Cardiac septum (tissue), 1 donor: ENCODE results near the gene BRSK2. TPM values are rescaled to one million over a fixed set of nuclear protein-coding genes. Genes with fewer than 3 reads are reported as not detected.
"Not testable (repeated sequence)": the region's sequence is repeated elsewhere in the genome, so short reads cannot be mapped to it uniquely, and the experiment has no call there.

Experiments used
- DNase-seq: peaks from one replicate; pipeline ENCODE4 v3.0.0-alpha.2; 2020; ENCODE audit warnings: low spot score
- intact Hi-C: fragments of 100-400 bp; cut with DNase I; formaldehyde crosslinking; loops from one replicate; pipeline ENCODE4 v1.14.0; 2022
- total RNA-seq: library from RNA; stranded (reverse); fragmentation: NEBNext Ultra II Directional; extraction: Animal tissue kit (Norgen Biotek cat#: 25700); gene quantifications from one replicate; pipeline ENCODE4 v1.2.1, GENCODE V29; 2021
- donor health status: DM: no; HTN: no; CAD: no.

The BRSK2 gene
- total RNA-seq, 1 donor from 2014 or later, result 0.16 TPM

DNA sequence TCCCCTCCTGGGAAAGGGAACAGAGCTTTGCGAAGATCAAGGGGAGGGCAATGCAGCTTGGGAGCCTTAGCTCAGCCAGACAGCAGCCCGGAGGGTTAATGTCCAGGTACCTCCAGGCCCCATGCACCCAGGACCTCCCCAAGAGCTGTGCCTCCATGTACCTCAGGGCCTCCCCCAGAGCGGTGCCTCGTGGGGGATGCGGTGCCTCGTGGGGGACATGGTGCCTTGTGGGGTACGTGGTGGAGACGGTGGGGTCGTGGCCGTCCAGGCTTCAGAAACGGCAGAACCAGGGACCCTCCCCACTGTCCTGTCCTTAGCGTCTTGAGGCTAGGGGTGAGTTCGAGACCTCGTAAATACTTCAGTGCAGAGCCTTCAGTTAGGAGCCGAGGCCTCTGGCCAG, 33.2 kb downstream of the BRSK2 start:
- intact Hi-C loops, result no loop called here

GRCh38 chr11:1423406-1423805, 33.7 kb downstream of the BRSK2 start:
- intact Hi-C loops, DNase-seq: not testable (repeated sequence)

More for the DNA sequence above, 33.2 kb downstream of the BRSK2 start:
- DNase-seq, result no peak

DNA sequence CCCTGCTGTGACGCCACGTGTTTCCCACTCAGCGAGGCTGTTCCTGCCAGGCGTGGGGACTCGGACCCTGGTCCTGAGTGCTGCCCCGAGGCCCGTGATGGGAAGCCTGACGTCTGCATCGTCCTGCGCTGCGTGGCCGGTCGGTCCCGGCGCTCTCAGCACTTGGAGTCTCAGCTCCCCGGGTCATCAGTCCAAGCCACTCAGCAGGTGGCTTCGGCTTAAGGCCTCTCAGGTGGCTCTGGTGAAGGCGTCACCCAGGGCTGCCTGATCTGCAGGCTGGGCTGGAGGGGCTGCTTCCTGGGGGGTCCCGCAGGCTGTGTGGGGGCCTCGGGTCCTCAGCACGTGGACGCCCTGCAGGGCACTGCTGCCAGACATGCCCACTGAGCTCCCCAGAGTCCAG, 35.3 kb downstream of the BRSK2 start:
- no peak for DNase-seq
- intact Hi-C loops, result no loop called here

DNA sequence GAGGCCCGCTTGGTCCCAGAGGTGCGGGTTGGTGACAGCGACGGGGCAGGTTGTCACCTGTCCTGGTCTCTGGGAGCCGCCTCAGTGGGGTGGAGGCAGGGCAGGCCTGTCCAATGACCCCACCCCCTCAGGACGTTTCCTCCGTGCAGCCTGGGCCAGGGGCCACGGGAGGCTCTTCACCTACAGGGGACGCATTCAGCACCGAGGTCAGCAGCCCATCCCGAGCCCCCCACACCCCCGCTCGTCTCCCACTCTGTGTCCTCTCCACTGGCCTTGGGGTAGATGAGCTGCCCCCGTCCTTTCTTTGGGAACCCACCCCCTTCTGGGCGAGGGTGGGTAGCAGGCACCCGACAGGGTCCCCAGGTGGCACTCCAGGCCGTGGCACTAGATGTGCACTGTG, 35.7 kb downstream of the BRSK2 start:
- intact Hi-C loops, result no loop called here
- DNase-seq, result no peak

DNA sequence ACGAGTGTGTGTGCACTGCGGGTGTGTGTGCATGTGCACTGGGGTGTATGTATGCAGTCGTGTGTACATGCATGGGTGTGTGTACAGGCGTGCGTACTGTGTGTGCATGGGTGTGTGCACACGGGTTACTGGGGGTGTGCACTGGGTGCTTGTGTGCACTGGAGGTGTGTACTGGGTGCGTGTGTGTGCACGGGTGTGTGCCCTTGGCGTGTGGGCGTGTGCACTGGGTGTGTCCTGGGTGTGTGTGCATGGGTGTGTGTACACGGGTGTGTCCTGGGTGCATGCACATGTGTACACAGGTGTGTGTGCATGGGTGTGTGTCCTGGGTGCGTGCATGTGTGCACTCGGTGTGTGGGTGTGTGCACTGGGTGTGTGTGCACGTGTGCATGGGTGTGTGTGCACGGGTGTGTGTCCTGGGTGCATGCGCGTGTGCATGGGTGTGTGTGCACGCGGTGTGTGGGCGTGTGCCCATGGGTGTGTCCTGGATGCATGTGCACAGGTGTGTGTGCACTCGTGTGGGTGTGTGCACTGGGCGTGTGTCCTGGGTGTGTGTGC, 39.1 kb downstream of the BRSK2 start:
- no peak for DNase-seq
- intact Hi-C loops, result no loop called here

DNA sequence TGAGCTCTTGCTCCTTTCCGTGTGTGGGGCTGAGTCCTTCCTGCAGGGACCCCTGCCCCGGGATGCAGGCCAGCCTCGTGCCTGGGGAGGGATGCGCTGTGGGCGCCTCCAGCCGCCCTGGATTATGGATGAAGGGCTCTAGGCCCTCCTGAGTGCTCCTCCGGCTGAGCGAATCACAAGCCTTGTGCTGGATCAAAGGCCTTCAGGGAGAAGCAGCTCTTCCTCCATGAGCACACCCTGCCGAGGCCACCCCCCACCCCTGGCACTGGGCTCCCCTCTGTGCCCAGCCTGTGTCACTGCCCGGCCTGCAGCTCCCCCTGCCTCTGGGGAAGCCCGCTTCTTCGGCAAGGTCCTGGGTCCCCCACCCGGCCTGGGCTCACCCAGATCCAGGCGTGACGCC, 43.8 kb downstream of the BRSK2 start:
- intact Hi-C loops, result no loop called here

GRCh38 chr11:1433977-1434640, 44.4 kb downstream of the BRSK2 start:
- intact Hi-C loops, result no loop called here
- DNase-seq, result no peak

More for the DNA sequence above, 43.8 kb downstream of the BRSK2 start:
- no peak for DNase-seq

GRCh38 chr11:1435479-1435819, 45.7 kb downstream of the BRSK2 start:
- not testable (repeated sequence) for DNase-seq
- intact Hi-C loops, result loop anchor here (5.0 kb wide), 1 partner anchor 52 kb away; the partner anchor contains the start of gene MOB2

DNA sequence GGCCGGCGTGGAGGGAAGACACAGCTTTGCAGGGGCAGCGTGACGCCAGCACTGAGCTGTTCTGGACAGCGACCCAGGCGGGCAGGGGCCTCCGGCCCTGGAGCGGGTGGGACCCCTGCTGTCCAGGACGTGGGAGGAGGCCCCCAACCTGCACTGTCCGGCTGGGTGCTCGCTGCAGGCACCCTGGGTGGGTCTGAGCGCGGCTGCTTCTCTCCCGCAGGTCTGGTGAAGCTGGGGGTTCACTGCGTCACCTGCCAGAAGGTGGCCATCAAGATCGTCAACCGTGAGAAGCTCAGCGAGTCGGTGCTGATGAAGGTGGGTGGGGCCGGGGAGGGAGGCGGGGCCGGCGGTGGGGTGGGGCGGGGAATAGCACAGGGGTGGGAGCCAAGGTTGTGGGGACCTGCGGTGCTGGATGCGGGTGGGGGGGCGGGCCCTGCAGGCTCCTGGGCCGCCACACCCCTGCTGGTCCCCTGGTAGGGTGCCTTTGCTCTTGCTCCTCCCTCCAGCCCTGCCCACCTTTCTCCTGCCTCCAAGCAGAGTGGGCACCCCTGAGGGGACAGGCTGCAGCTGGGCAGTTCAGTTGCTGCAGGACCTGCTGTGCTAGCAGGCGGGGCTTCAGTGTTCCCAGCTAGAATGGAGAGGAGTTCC, 46.2 kb downstream of the BRSK2 start:
- intact Hi-C loops, result loop anchor here (5.0 kb wide), 1 partner anchor 51 kb away; the partner anchor contains the start of gene MOB2
- no peak for DNase-seq

DNA sequence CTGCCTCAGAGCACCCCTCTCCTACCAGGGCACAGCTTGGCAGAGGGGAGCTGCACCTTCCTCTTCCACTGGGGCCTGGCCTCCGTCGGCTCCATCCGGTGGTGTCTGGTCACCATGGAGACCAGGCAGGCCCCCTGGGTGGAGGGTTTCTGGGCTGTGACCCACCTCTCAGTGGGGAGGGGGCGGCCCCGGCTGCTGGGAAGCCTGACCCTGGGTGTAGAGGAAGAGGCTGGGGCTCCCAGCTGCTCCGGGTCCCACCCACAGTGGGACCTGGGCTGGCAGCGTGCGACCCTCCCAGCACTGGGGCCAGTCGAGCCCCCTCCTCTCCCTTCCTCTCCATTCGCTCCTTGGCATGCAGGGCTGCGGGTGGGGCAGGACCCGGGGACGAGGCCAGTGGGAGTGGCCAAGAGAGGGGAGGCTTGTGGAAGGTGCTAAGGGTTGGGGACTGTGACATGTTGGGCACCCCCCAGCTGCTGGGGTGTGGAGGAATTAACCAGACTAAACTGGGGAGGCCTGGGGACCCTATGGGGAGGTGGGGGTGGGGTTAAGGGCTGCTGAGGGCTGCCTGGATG, 46.8 kb downstream of the BRSK2 start:
- intact Hi-C loops, result loop anchor here (5.0 kb wide), 1 partner anchor 51 kb away; the partner anchor contains the start of gene MOB2
- DNase-seq, result no peak

DNA sequence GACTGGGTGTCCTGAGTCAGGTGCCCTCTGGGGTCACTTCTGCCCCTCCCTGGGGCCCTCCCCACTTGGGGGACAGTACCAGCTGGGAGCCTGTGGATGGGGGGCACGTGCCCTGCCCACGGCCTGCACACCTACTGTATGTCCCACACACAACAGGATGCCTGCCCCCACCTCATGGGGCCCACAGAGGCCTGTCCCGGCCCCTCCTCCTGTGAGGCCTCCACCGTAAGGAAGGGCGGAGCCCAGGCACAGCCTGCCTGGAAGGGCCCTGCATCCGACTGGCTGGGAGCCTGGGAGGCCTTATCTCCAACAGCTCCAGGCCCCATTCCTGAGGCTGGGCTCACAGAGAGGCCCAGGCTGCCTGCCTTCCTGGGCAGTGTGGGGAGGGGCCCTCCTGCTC, 47.8 kb downstream of the BRSK2 start:
- intact Hi-C loops, result loop anchor here (5.0 kb wide), 1 partner anchor 50 kb away; the partner anchor contains the start of gene MOB2
- peak; percentile 83 for DNase-seq

DNA sequence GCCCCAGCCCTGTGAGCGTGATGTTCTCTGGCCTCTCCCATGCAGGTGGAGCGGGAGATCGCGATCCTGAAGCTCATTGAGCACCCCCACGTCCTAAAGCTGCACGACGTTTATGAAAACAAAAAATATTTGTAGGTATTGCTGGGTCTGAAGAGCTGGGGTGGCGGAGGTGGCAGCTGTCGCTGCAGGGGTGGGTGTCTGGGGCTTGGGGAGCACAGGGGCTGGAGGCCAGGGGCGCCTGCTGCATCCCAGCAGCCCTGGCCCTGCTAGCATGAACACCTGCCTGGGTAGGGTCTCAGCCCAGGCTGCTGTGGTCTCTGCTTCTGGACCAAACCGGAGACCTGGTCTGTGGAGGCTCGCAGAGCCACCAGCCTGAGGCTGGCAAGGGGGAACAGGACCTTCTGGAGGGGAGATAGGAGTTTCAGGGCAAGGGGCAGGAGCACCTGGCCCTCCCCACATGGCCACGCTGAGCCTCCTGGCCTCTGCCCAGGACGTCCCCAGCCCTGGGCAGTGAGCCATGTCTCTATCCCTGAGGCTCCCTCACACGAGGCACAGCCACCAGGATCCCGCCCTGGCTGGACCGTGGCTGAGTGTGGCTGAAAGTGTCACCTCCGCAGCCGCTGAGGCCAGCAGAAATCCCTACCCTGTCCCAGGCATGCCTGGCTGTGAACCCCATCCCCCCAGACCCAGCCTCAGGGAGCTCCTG, 48.7 kb downstream of the BRSK2 start:
- intact Hi-C loops, result loop anchor here (5.0 kb wide), 1 partner anchor 49 kb away; the partner anchor contains the start of gene MOB2
- no peak for DNase-seq

DNA sequence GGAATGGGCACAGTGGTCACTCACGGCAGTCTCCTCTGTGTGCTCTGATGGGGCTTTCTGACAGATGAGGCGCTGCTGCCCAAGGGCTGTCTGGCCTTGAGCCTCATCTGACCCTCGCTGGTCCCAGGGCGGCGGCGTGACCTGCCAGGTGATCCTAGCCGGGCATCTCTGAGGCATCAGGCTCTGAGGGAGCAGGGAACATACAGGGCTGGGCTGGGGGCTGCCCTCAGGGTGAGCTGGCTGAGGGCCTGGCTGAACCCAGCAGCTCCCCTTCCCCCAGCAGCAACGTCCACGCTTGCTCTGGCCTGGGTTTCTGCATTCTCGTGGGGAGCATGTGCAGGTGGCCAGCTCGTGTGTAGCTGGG, 49.2 kb downstream of the BRSK2 start:
- intact Hi-C loops, result loop anchor here (5.0 kb wide), 1 partner anchor 48 kb away; the partner anchor contains the start of gene MOB2
- DNase-seq, result no peak

GRCh38 chr11:1439341-1439740, 49.6 kb downstream of the BRSK2 start:
- intact Hi-C loops, result loop anchor here (5.0 kb wide), 1 partner anchor 48 kb away; the partner anchor contains the start of gene MOB2
- DNase-seq, result no peak

DNA sequence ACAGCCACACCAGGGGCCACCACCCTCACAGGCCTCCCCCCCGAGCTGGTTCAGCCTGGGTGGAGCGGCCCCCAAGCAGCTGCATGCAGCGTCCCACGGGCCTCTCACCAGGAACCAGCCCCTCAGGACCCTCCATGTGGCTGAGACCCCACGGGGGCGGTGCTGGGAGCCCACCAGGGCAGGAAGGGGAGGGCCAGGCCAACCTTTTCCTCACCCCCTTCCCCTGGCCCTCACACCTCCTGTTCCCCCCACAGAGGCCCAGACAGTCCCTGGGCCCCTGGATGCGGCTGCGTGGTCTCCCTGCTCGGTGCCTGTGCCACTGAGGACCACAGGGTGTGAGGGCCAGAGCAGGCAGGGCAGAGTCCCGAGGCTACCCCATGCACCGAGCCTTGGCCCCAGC, 50.3 kb downstream of the BRSK2 start:
- DNase-seq, result no peak
- intact Hi-C loops, result no loop called here

GRCh38 chr11:1440496-1440895, 50.8 kb downstream of the BRSK2 start:
- intact Hi-C loops, result no loop called here
- DNase-seq, result no peak

DNA sequence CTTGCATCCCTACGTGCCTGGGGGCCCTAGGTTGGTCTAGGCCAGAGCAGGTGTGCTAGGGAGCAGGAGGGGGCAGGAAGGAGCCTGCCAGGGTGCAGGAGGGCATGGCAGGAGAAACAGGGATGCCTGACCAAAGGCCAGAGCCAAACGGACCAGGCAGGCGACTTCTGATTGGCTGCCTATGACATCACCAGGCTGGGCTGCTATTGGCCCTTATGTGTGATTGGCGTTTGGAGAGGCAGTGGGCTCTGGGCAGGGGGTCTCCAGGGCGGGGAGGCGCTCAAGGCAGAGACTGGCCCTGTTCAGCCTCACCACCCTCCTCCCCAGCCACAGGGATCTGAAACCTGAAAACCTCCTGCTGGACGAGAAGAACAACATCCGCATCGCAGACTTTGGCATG, 52.4 kb downstream of the BRSK2 start:
- DNase-seq, result no peak
- intact Hi-C loops, result no loop called here

DNA sequence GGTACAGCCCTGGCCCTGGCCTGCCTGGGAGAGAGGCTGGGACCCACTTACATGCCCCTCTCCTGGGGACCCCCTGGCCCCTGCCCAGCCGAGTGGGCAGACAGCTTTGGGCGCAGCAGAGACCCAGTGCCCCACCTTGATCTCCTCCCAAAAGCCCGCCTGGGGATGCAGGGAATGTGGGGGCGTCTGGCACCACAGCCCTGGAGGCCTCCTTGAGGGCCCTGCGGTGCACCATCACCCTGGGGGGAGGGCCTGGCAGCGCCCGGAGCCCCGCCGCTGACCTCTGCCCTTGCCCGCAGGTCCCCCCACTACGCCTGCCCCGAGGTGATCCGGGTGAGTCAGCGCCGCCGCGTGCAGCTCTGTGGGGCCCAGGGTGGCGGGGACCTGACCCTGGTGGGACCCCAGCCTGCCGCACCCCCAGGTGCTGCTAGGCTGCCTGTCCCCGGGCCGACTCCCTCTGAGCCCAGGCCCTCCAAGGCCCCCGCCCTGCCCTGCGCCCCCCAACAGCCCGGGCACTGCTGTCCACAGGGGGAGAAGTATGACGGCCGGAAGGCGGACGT, 53.2 kb downstream of the BRSK2 start:
- intact Hi-C loops, result no loop called here
- no peak for DNase-seq

- DNase-seq, result no peak
- intact Hi-C loops, result no loop called here
These were observed 54.0 kb downstream of the BRSK2 start for GRCh38 chr11:1443737-1444136.

DNA sequence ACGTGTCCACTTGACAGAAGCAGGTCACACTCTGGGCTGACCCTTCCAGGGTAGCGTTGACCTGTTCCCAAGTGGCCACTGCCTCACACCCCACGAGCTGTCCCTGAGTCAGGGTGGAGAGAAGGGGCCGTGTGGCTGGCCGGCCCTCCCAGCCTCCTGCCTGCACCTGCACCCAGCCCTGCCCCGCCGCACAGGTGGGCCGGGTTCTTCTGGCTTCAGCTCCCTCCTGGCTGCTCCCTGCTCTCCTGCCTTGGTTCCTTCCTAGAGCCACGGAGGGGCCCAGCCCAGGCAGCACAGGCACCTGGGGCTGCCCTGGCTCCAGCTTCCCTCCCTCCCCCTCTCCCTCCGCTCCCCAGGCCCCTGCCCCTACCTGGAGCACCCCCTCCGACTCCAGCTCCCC, 54.6 kb downstream of the BRSK2 start:
- no peak for DNase-seq
- intact Hi-C loops, result no loop called here
